ENCODE measurements around the gene PISD.

Gene PISD

GRCh38 chr22:31614781-31615490, 47.1 kb downstream of the PISD start:
- Histone ChIP-seq H3K4me3 (ENCODE audit: control insufficient read depth in 1 of 7, extremely low read depth in 1 of 7, insufficient read depth in 4 of 7, low read depth in 2 of 7, low read length in 6 of 7) (no peak overlapping the region), H3K27ac (ENCODE audit: insufficient read depth in 1 of 2, low read depth in 1 of 2, low read length in 2 of 2, poor library complexity in 1 of 2, severe bottlenecking in 2 of 2) (no peak overlapping the region), H3K9me3 (ENCODE audit: control extremely low read depth in 1 of 5, control insufficient read depth in 4 of 5, insufficient read depth in 2 of 5, low read depth in 1 of 5, low read length in 4 of 5) (no peaks in the 10 kb centered on the region), H3K27me3 (replicated peaks in 2 of 5; ENCODE audit: control insufficient read depth in 4 of 5, insufficient read depth in 5 of 5, low read length in 4 of 5) (no peaks in the 10 kb centered on the region), H3K36me3 (ENCODE audit: control insufficient read depth in 4 of 4, insufficient read depth in 4 of 4, low read length in 3 of 4) (peaks cover 0 to 59% (median 36%) of the 10 kb centered on the region in 4 experiments), H3K4me1 (ENCODE audit: control extremely low read depth in 1 of 4, control insufficient read depth in 4 of 4, insufficient read depth in 4 of 4, low read length in 3 of 4) (peaks cover 0 to 34% (median 28%) of the 10 kb centered on the region in 4 experiments)
- CTCF ChIA-PET: interaction anchor here (1.3 to 1.5 kb wide), 2 partner anchors 13 to 123 kb away, joined by 3 read pairs; no protein-coding TSS in a partner anchor
- POLR2A ChIA-PET: interaction anchor here (0.6 kb wide), 1 partner anchor 75 kb away, joined by 5 read pairs; no protein-coding TSS in a partner anchor
- 57% methylated on average over 15 of the region's 18 CpGs for WGBS (ENCODE audit: insufficient coverage)
- DNase-seq: no peak

GRCh38 chr22:31613904-31614296, 48.1 kb downstream of the PISD start:
- no peak for DNase-seq
- WGBS (ENCODE audit: insufficient coverage): 94% methylated on average over 9 of the region's 10 CpGs
- Histone ChIP-seq H3K9me3 (ENCODE audit: control extremely low read depth in 1 of 5, control insufficient read depth in 4 of 5, insufficient read depth in 2 of 5, low read depth in 1 of 5, low read length in 4 of 5) (no peaks in the 10 kb centered on the region), H3K36me3 (ENCODE audit: control insufficient read depth in 4 of 4, insufficient read depth in 4 of 4, low read length in 3 of 4) (peaks cover 0 to 49% (median 32%) of the 10 kb centered on the region in 4 experiments), H3K27ac (ENCODE audit: insufficient read depth in 1 of 2, low read depth in 1 of 2, low read length in 2 of 2, poor library complexity in 1 of 2, severe bottlenecking in 2 of 2) (no peak overlapping the region), H3K4me1 (ENCODE audit: control extremely low read depth in 1 of 4, control insufficient read depth in 4 of 4, insufficient read depth in 4 of 4, low read length in 3 of 4) (peaks cover 0 to 34% (median 28%) of the 10 kb centered on the region in 4 experiments), H3K27me3 (replicated peaks in 2 of 5; ENCODE audit: control insufficient read depth in 4 of 5, insufficient read depth in 5 of 5, low read length in 4 of 5) (no peaks in the 10 kb centered on the region), H3K4me3 (ENCODE audit: control insufficient read depth in 1 of 7, extremely low read depth in 1 of 7, insufficient read depth in 4 of 7, low read depth in 2 of 7, low read length in 6 of 7) (no peak overlapping the region)
- ChIA-PET POLR2A (interaction anchor here (0.5 kb wide), 1 partner anchor 222 kb away, joined by 3 read pairs; no protein-coding TSS in a partner anchor), CTCF (interaction anchor here (1.3 to 1.5 kb wide), 3 partner anchors 14 to 122 kb away, joined by 3 read pairs; no protein-coding TSS in a partner anchor)

- 95% methylated on average over 22 of the region's 23 CpGs for WGBS (ENCODE audit: insufficient coverage)
- ChIA-PET POLR2A (interaction anchor here (0.5 to 1.0 kb wide), 2 partner anchors 11 to 221 kb away, joined by 3 read pairs; no protein-coding TSS in a partner anchor), CTCF (interaction anchor here (1.4 to 1.5 kb wide), 2 partner anchors 53 to 121 kb away, joined by 3 read pairs; no protein-coding TSS in a partner anchor)
- Histone ChIP-seq H3K4me3 (ENCODE audit: control insufficient read depth in 1 of 7, extremely low read depth in 1 of 7, insufficient read depth in 4 of 7, low read depth in 2 of 7, low read length in 6 of 7) (no peak overlapping the region), H3K27me3 (replicated peaks in 2 of 5; ENCODE audit: control insufficient read depth in 4 of 5, insufficient read depth in 5 of 5, low read length in 4 of 5) (no peaks in the 10 kb centered on the region), H3K4me1 (ENCODE audit: control extremely low read depth in 1 of 4, control insufficient read depth in 4 of 4, insufficient read depth in 4 of 4, low read length in 3 of 4) (peaks cover 0 to 34% (median 28%) of the 10 kb centered on the region in 4 experiments), H3K27ac (ENCODE audit: insufficient read depth in 1 of 2, low read depth in 1 of 2, low read length in 2 of 2, poor library complexity in 1 of 2, severe bottlenecking in 2 of 2) (no peak overlapping the region), H3K9me3 (ENCODE audit: control extremely low read depth in 1 of 5, control insufficient read depth in 4 of 5, insufficient read depth in 2 of 5, low read depth in 1 of 5, low read length in 4 of 5) (no peaks in the 10 kb centered on the region), H3K36me3 (ENCODE audit: control insufficient read depth in 4 of 4, insufficient read depth in 4 of 4, low read length in 3 of 4) (peaks cover 0 to 44% (median 31%) of the 10 kb centered on the region in 4 experiments)
- DNase-seq: no peak
Measured at GRCh38 chr22:31613286-31613903, 48.6 kb downstream of the PISD start.

- POLR2A ChIA-PET: interaction anchor here (1.0 kb wide), 1 partner anchor 11 kb away, joined by 3 read pairs; no protein-coding TSS in a partner anchor
- CTCF ChIA-PET: interaction anchor here (1.4 kb wide), 1 partner anchor 52 kb away, joined by 3 read pairs; no protein-coding TSS in a partner anchor
- H3K27me3 ChIP-seq (replicated peaks in 2 of 5; ENCODE audit: control insufficient read depth in 4 of 5, insufficient read depth in 5 of 5, low read length in 4 of 5): no peaks in the 10 kb centered on the region
- H3K36me3 ChIP-seq (ENCODE audit: control insufficient read depth in 4 of 4, insufficient read depth in 4 of 4, low read length in 3 of 4): peaks cover 0 to 43% (median 30%) of the 10 kb centered on the region in 4 experiments
- H3K27ac ChIP-seq (ENCODE audit: insufficient read depth in 1 of 2, low read depth in 1 of 2, low read length in 2 of 2, poor library complexity in 1 of 2, severe bottlenecking in 2 of 2): no peak overlapping the region
- WGBS (ENCODE audit: insufficient coverage): over 99% methylated on average over 12 of the region's 12 CpGs
- no peak overlapping the region for H3K4me3 ChIP-seq (ENCODE audit: control insufficient read depth in 1 of 7, extremely low read depth in 1 of 7, insufficient read depth in 4 of 7, low read depth in 2 of 7, low read length in 6 of 7)
- no peak for DNase-seq
- H3K9me3 ChIP-seq (ENCODE audit: control extremely low read depth in 1 of 5, control insufficient read depth in 4 of 5, insufficient read depth in 2 of 5, low read depth in 1 of 5, low read length in 4 of 5): no peaks in the 10 kb centered on the region
- peaks cover 0 to 34% (median 28%) of the 10 kb centered on the region in 4 experiments for H3K4me1 ChIP-seq (ENCODE audit: control extremely low read depth in 1 of 4, control insufficient read depth in 4 of 4, insufficient read depth in 4 of 4, low read length in 3 of 4)
Measured at GRCh38 chr22:31612891-31613285, 49.1 kb downstream of the PISD start.

- H3K36me3 ChIP-seq (ENCODE audit: control insufficient read depth in 4 of 4, insufficient read depth in 4 of 4, low read length in 3 of 4): peaks cover 3 to 36% (median 26%) of the 10 kb centered on the region in 4 experiments
- no peak overlapping the region for H3K4me3 ChIP-seq (ENCODE audit: control insufficient read depth in 1 of 7, extremely low read depth in 1 of 7, insufficient read depth in 4 of 7, low read depth in 2 of 7, low read length in 6 of 7)
- no peak for DNase-seq
- ChIA-PET CTCF (interaction anchor here (0.9 kb wide), 1 partner anchor 49 kb away, joined by 3 read pairs; no protein-coding TSS in a partner anchor), POLR2A (no interaction called here)
- no peaks in the 10 kb centered on the region for H3K9me3 ChIP-seq (ENCODE audit: control extremely low read depth in 1 of 5, control insufficient read depth in 4 of 5, insufficient read depth in 2 of 5, low read depth in 1 of 5, low read length in 4 of 5)
- 80% methylated on average over 15 of the region's 16 CpGs for WGBS (ENCODE audit: insufficient coverage)
- H3K4me1 ChIP-seq (ENCODE audit: control extremely low read depth in 1 of 4, control insufficient read depth in 4 of 4, insufficient read depth in 4 of 4, low read length in 3 of 4): peaks cover 0 to 26% (median 23%) of the 10 kb centered on the region in 4 experiments
- H3K27ac ChIP-seq (ENCODE audit: insufficient read depth in 1 of 2, low read depth in 1 of 2, low read length in 2 of 2, poor library complexity in 1 of 2, severe bottlenecking in 2 of 2): no peak overlapping the region
- H3K27me3 ChIP-seq (replicated peaks in 2 of 5; ENCODE audit: control insufficient read depth in 4 of 5, insufficient read depth in 5 of 5, low read length in 4 of 5): no peaks in the 10 kb centered on the region
Measured at GRCh38 chr22:31611061-31611760, 50.8 kb downstream of the PISD start.

GRCh38 chr22:31610611-31611010, 51.4 kb downstream of the PISD start:
- POLR2A ChIA-PET: no interaction called here
- H3K4me3 ChIP-seq (ENCODE audit: control insufficient read depth in 1 of 7, extremely low read depth in 1 of 7, insufficient read depth in 4 of 7, low read depth in 2 of 7, low read length in 6 of 7): no peak overlapping the region
- no peaks in the 10 kb centered on the region for H3K9me3 ChIP-seq (ENCODE audit: control extremely low read depth in 1 of 5, control insufficient read depth in 4 of 5, insufficient read depth in 2 of 5, low read depth in 1 of 5, low read length in 4 of 5)
- no peaks in the 10 kb centered on the region for H3K27me3 ChIP-seq (replicated peaks in 2 of 5; ENCODE audit: control insufficient read depth in 4 of 5, insufficient read depth in 5 of 5, low read length in 4 of 5)
- peaks cover 0 to 20% (median 17%) of the 10 kb centered on the region in 4 experiments for H3K4me1 ChIP-seq (ENCODE audit: control extremely low read depth in 1 of 4, control insufficient read depth in 4 of 4, insufficient read depth in 4 of 4, low read length in 3 of 4)
- 100% methylated on average over 6 of the region's 6 CpGs for WGBS (ENCODE audit: insufficient coverage)
- H3K36me3 ChIP-seq (ENCODE audit: control insufficient read depth in 4 of 4, insufficient read depth in 4 of 4, low read length in 3 of 4): peaks cover 3 to 41% (median 27%) of the 10 kb centered on the region in 4 experiments
- CTCF ChIA-PET: no interaction called here
- no peak overlapping the region for H3K27ac ChIP-seq (ENCODE audit: insufficient read depth in 1 of 2, low read depth in 1 of 2, low read length in 2 of 2, poor library complexity in 1 of 2, severe bottlenecking in 2 of 2)
- DNase-seq: no peak
